Measurements from ENCODE around the gene ASB15. TPM values are rescaled to one million over a fixed set of nuclear protein-coding genes. Genes with fewer than 3 reads are reported as not detected.
"Not testable (repeated sequence)": the region's sequence is repeated elsewhere in the genome, so short reads cannot be mapped to it uniquely, and the experiment has no call there.

ASB15 gene
- total and polyA plus RNA-seq, 7 donors = not detected

DNA sequence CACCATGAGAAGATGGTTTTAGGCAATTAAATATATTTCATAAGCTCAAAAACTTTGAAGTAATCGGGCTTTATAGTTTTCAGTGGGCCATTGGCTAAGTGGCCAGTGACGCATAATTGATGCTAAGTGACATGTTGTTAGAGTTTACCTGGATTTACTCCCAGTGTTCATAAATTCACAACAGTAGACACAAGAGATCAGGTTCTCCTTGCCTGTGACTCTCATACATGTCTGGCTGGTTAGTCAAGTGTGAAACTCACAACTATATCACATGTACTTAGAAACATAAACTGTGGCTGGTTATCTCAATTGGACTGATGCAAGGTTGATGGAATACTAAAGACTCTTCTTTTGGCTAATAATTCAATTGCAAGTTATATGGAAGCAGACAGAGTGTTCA, 26.2 kb downstream of the ASB15 start:
- Histone ChIP-seq H3K4me1 (no peaks in the 10 kb centered on the region), H3K36me3 (no peaks in the 10 kb centered on the region), H3K4me3 (no peak overlapping the region), H3K27ac (no peak overlapping the region), H3K27me3 (no peaks in the 10 kb centered on the region), H3K9me3 (no peaks in the 10 kb centered on the region)
- TF ChIP-seq POLR2A (IDR thresholded peaks at IDR 0.05) (no peak), EP300 (IDR thresholded peaks at IDR 0.05) (no peak)
- no peak for DNase-seq
- 95 to 96% methylated on average over 2 of the region's 2 CpGs for WGBS, 2 donors
- intact Hi-C loops (cut with DNase I) = no loop called here

DNA sequence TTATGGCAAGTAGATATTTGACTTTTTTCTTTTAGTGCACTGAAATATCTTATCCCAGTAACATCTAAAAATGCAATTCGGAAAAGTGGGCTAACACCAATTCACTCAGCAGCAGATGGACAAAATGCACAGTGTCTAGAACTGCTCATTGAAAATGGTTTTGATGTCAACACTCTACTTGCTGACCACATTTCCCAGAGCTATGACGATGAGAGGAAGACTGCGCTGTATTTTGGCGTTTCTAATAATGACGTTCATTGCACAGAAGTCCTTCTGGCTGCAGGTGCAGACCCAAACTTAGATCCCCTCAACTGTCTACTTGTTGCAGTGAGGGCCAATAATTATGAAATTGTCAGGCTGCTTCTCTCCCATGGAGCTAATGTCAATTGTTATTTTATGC, 27.2 kb downstream of the ASB15 start:
- TF ChIP-seq, protein P1, sequence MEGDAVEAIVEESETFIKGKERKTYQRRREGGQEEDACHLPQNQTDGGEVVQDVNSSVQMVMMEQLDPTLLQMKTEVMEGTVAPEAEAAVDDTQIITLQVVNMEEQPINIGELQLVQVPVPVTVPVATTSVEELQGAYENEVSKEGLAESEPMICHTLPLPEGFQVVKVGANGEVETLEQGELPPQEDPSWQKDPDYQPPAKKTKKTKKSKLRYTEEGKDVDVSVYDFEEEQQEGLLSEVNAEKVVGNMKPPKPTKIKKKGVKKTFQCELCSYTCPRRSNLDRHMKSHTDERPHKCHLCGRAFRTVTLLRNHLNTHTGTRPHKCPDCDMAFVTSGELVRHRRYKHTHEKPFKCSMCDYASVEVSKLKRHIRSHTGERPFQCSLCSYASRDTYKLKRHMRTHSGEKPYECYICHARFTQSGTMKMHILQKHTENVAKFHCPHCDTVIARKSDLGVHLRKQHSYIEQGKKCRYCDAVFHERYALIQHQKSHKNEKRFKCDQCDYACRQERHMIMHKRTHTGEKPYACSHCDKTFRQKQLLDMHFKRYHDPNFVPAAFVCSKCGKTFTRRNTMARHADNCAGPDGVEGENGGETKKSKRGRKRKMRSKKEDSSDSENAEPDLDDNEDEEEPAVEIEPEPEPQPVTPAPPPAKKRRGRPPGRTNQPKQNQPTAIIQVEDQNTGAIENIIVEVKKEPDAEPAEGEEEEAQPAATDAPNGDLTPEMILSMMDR (IDR thresholded peaks at IDR 0.05) = no peak
- TF ChIP-seq POLR2A (IDR thresholded peaks at IDR 0.05) (no peak), EP300 (IDR thresholded peaks at IDR 0.05) (no peak), POLR2AphosphoS5 (IDR thresholded peaks at IDR 0.05) (no peak)
- no peak for DNase-seq
- H3K4me1 ChIP-seq = no peaks in the 10 kb centered on the region
- no peaks in the 10 kb centered on the region for H3K27me3 ChIP-seq
- H3K27ac ChIP-seq = no peak overlapping the region
- H3K4me3 ChIP-seq = no peak overlapping the region
- intact Hi-C loops (cut with DNase I) = no loop called here
- no peaks in the 10 kb centered on the region for H3K36me3 ChIP-seq
- WGBS, 2 donors = 96% methylated on average over 5 of the region's 5 CpGs
- H3K9me3 ChIP-seq = no peaks in the 10 kb centered on the region

DNA sequence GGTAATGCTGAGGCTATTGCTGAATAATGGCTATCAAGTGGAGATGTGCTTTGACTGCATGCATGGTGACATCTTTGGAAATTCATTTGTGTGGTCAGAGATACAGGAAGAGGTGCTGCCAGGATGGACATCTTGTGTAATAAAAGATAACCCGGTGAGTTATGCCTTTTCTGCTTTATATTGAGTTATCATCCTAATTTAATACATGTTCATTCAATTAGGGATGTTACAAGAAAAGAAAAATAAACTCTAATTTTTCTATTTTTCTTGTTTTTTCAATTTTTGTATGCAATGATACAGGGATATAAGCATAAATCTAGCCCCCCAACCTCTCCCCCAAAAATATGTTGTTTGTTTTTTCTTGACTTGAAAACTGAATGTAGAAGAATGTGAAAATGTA, 27.7 kb downstream of the ASB15 start:
- no peaks in the 10 kb centered on the region for H3K27me3 ChIP-seq
- no peak overlapping the region for H3K4me3 ChIP-seq
- TF ChIP-seq POLR2A (IDR thresholded peaks at IDR 0.05) (no peak), EP300 (IDR thresholded peaks at IDR 0.05) (no peak), POLR2AphosphoS5 (IDR thresholded peaks at IDR 0.05) (no peak)
- TF ChIP-seq, protein P1 (IDR thresholded peaks at IDR 0.05) = no peak
- H3K9me3 ChIP-seq = no peaks in the 10 kb centered on the region
- intact Hi-C loops (cut with DNase I) = no loop called here
- no peak overlapping the region for H3K27ac ChIP-seq
- H3K36me3 ChIP-seq = no peaks in the 10 kb centered on the region
- 79 to 83% methylated on average over 1 of the region's 1 CpG for WGBS, 2 donors
- H3K4me1 ChIP-seq = no peaks in the 10 kb centered on the region
- no peak for DNase-seq

DNA sequence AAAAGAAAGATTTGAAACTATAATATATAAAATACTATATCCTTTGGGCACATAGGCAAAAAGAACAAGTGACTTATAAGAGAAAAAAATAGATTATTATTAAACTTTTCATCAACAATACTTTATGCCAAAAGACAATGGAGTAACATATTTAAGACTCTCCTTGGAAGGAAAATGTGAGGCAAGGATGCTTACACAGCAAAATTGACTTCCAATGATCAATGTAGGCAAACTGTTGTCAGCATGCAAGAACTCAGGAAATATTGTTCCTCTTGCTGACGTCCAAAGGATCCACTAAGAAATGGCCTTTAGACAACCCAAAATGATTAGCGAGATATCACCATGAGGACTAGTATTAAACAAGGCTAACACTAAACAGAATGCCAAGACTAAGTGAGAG, 31.2 kb downstream of the ASB15 start:
- WGBS, 2 donors = 77 to 86% methylated on average over 2 of the region's 2 CpGs
- Histone ChIP-seq H3K27ac (no peak overlapping the region), H3K36me3 (no peaks in the 10 kb centered on the region), H3K27me3 (no peaks in the 10 kb centered on the region), H3K4me1 (no peaks in the 10 kb centered on the region), H3K4me3 (no peak overlapping the region), H3K9me3 (no peaks in the 10 kb centered on the region)
- TF ChIP-seq POLR2A (IDR thresholded peaks at IDR 0.05) (no peak), EP300 (IDR thresholded peaks at IDR 0.05) (no peak), POLR2AphosphoS5 (IDR thresholded peaks at IDR 0.05) (no peak)
- TF ChIP-seq, protein P1 (IDR thresholded peaks at IDR 0.05) = no peak
- no peak for DNase-seq
- intact Hi-C loops (cut with DNase I) = no loop called here

DNA sequence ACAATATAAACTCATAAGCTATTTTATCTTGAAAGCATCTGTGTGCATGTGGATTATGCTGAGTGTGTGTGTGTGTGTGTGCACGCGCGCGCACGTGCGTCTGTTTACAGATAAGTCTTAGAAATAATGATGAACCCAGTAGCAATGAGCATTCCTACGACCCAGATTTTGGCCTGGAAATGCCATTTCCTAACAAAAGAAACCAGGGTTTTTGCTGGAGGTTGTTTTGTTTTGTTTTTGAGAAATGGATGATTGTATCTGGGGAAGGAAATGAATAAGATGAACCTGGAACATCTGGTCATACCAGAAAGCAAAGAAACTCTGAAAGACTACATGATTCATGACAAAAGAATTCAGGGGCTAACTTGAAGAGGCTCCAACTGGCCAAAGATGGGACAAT, 31.9 kb downstream of the ASB15 start:
- Histone ChIP-seq H3K36me3 (no peaks in the 10 kb centered on the region), H3K9me3 (no peaks in the 10 kb centered on the region), H3K4me3 (no peak overlapping the region), H3K27ac (no peak overlapping the region), H3K4me1 (no peaks in the 10 kb centered on the region), H3K27me3 (no peaks in the 10 kb centered on the region)
- DNase-seq = no peak
- TF ChIP-seq POLR2AphosphoS5 (IDR thresholded peaks at IDR 0.05) = no peak
- TF ChIP-seq EP300 (IDR thresholded peaks at IDR 0.05) = no peak
- no peak for TF ChIP-seq POLR2A (IDR thresholded peaks at IDR 0.05)
- TF ChIP-seq, protein P1 (IDR thresholded peaks at IDR 0.05) = no peak
- 82 to 86% methylated on average over 7 of the region's 7 CpGs for WGBS, 2 donors
- intact Hi-C loops (cut with DNase I) = no loop called here

DNA sequence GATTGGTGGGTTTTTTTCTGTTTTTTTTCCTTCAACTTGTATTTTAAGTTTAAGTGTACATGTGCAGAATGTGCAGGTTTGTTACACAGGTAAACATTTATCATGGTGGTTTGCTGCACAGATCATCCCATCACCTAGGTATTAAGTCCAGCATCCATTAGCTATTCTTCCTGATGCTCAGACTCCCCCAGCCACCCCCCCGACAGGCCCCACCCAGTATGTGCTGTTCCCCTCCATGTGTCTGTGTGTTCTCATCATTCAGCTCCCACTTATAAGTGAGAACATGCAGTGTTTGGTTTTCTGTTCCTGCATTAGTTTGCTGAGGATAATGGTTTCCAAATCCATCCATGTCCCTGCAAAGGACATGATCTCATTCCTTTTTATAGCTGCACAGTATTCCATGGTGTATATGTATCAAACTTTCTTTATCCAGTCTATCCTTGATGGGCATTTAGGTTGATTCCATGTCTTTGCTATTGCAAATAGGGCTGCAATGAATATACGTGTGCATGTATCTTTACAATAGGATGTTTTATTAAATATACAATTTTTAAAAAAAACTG, 32.5 kb downstream of the ASB15 start:
- intact Hi-C loops (cut with DNase I); H3K36me3 ChIP-seq; H3K27ac ChIP-seq; H3K9me3 ChIP-seq; DNase-seq; H3K27me3 ChIP-seq; H3K4me1 ChIP-seq; H3K4me3 ChIP-seq: not testable (repeated sequence)
- 81 to 88% methylated on average over 2 of the region's 2 CpGs for WGBS, 2 donors

Measured in sigmoid colon (tissue), 7 donors.